Measurements from ENCODE around the gene DVL3. TPM values are rescaled to one million over a fixed set of nuclear protein-coding genes. Genes with fewer than 3 reads are reported as not detected.
"Not testable (repeated sequence)": the region's sequence is repeated elsewhere in the genome, so short reads cannot be mapped to it uniquely, and the experiment has no call there.

The DVL3 gene
- total and polyA plus RNA-seq, 11 donors: 36.3 to 94.2 (median 64.8) TPM

DNA sequence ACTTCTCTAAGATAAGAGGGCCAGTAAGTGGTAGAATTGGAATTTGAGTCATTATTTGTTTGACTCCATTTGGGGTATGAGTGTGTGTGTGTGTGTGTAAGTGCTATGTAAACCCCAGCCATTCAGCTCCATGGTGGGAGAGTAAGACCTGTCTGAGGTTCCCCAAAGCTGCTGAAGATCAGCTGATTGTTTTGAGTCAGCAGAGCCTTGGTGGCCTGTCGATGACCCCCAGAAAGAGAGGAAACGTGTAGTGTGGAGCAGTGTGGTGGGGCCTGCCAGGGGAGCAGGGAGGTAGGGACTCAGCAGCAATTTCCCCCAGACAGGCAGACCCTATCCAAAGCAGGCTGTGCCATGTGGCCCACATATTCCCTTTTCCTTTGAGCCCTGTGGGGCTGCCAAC, 5.3 kb downstream of the DVL3 start:
- ATAC-seq (no peak), DNase-seq (no peak)
- no peaks in the 10 kb centered on the region for H3K27me3 ChIP-seq
- TF ChIP-seq POLR2A (IDR thresholded peaks at IDR 0.05): no peak
- TF ChIP-seq, protein P1, sequence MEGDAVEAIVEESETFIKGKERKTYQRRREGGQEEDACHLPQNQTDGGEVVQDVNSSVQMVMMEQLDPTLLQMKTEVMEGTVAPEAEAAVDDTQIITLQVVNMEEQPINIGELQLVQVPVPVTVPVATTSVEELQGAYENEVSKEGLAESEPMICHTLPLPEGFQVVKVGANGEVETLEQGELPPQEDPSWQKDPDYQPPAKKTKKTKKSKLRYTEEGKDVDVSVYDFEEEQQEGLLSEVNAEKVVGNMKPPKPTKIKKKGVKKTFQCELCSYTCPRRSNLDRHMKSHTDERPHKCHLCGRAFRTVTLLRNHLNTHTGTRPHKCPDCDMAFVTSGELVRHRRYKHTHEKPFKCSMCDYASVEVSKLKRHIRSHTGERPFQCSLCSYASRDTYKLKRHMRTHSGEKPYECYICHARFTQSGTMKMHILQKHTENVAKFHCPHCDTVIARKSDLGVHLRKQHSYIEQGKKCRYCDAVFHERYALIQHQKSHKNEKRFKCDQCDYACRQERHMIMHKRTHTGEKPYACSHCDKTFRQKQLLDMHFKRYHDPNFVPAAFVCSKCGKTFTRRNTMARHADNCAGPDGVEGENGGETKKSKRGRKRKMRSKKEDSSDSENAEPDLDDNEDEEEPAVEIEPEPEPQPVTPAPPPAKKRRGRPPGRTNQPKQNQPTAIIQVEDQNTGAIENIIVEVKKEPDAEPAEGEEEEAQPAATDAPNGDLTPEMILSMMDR (IDR thresholded peaks at IDR 0.05): no peak
- peaks cover 0 to 33% (median 27%) of the 10 kb centered on the region in 9 donors for H3K36me3 ChIP-seq
- H3K27ac ChIP-seq: peak overlapping the region in 11 of 12 donors; percentile 54 to 97 (median 85)
- WGBS, 4 donors: 8 to 38% (median 19%) methylated on average over 2 of the region's 2 CpGs
- peaks cover 2 to 76% (median 53%) of the 10 kb centered on the region in 12 donors for H3K4me1 ChIP-seq
- intact Hi-C loops (cut with DNase I): no loop called here
- peak overlapping the region in 3 of 12 donors; percentile 13 to 23 (median 22) for H3K4me3 ChIP-seq
- no peaks in the 10 kb centered on the region for H3K9me3 ChIP-seq

DNA sequence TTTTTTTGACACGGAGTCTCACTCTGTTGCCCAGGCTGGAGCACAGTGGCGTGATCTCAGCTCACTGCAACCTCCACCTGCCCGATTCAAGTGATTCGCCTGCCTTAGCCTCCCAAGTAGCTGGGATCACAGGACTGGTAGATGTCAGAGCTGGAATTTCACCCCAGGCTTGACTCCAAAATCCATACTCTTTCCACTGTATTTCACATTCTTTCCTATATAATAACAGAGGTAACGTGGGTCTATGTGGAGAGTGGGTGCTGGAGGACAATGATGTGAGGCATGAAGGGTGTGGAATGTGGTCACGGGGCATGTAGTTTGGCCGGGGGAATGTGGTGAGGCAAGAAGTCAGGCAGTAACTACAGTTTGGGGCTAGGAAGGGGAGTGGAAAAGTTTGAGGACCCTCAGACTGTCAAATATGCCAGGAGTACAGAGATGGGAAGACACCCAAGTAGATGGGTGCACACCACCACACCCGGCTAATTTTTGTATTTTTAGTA, 7.4 kb downstream of the DVL3 start:
- WGBS, 4 donors: 58 to 69% (median 66%) methylated on average over 8 of the region's 8 CpGs
- intact Hi-C loops (cut with DNase I); H3K4me3 ChIP-seq; DNase-seq; H3K9me3 ChIP-seq; H3K27me3 ChIP-seq: not testable (repeated sequence)
- ATAC-seq: peak in 2 of 4 donors; percentile 45 to 66
- H3K4me1 ChIP-seq: peaks cover 2 to 66% (median 45%) of the 10 kb centered on the region in 12 donors
- H3K27ac ChIP-seq: peak overlapping the region in 8 of 12 donors; percentile 17 to 97 (median 84)
- peaks cover 0 to 55% (median 48%) of the 10 kb centered on the region in 9 donors for H3K36me3 ChIP-seq

DNA sequence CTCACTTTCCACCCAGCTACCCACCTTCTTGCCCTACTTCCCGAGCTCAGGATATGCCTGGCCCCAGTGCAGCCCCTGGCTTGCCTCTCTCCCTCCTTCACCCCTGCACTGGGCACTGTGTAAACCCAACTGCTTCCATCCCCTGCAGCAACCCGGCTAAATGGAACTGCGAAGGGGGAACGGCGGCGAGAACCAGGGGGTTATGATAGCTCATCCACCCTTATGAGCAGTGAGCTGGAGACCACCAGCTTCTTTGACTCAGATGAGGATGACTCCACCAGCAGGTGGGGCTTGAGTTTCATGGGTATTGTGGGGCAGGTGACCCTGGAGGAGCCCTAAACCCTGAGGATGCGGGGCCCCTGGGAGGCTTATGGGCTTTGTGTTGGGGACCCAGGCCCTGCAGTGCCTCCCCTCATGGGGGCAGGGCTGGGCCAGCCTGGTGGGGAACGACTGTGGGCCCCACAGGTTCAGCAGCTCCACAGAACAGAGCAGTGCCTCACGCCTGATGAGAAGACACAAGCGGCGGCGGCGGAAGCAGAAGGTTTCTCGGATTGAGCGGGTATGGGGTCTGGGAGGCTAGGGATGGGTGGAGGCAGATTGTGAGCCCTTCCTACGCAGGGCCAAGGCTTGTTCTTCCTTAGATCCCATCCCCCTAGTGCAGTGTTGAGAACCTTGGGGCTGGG, 9.6 kb downstream of the DVL3 start:
- DNase-seq: peak in 1 of 5 donors; percentile 11
- no peak for ATAC-seq
- peaks cover 0 to 73% (median 70%) of the 10 kb centered on the region in 9 donors for H3K36me3 ChIP-seq
- no peaks in the 10 kb centered on the region for H3K27me3 ChIP-seq
- no peaks in the 10 kb centered on the region for H3K9me3 ChIP-seq
- WGBS, 4 donors: 93 to 95% (median 94%) methylated on average over 14 to 16 of the region's 16 CpGs
- no peak overlapping the region for H3K27ac ChIP-seq
- H3K4me3 ChIP-seq: no peak overlapping the region
- H3K4me1 ChIP-seq: peaks cover 0 to 45% (median 28%) of the 10 kb centered on the region in 12 donors
- intact Hi-C loops (cut with DNase I): no loop called here
- TF ChIP-seq POLR2A (IDR thresholded peaks at IDR 0.05): no peak
- TF ChIP-seq, protein P1 (IDR thresholded peaks at IDR 0.05): no peak

DNA sequence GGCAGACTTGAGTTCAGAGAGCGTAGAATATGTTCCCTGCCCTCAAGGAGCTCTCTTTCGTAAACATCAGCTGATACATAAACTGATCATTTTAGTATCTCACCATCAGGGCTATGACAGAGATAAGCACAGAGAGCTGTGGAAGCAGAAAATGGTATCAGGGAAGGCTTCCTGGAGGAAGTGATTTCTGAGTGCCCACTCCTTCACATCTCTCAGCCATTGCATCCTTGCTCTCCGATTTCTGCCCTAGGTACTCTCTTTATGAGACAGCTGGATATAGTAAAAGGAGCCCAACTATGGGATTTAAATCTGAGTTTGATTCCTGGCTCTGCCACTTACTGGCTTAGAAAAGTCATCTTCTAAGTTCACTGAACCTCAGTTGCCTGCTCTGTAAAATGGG, 10.4 kb downstream of the DVL3 start:
- H3K27ac ChIP-seq: no peak overlapping the region

More for the DNA sequence above, 10.4 kb downstream of the DVL3 start:
- Histone ChIP-seq H3K4me1 (peaks cover 0 to 37% (median 21%) of the 10 kb centered on the region in 12 donors), H3K4me3 (no peak overlapping the region), H3K9me3 (no peaks in the 10 kb centered on the region), H3K27me3 (no peaks in the 10 kb centered on the region), H3K36me3 (peaks cover 0 to 81% (median 77%) of the 10 kb centered on the region in 9 donors)
- TF ChIP-seq POLR2A (IDR thresholded peaks at IDR 0.05): no peak
- TF ChIP-seq, protein P1 (IDR thresholded peaks at IDR 0.05): no peak
- no peak for DNase-seq
- WGBS, 4 donors: 92 to 98% (median 97%) methylated on average over 3 of the region's 3 CpGs
- ATAC-seq: no peak
- intact Hi-C loops (cut with DNase I): no loop called here

Data from heart left ventricle (tissue), 16 donors.